ENCODE data around the gene TAF11. TPM values are rescaled to one million over a fixed set of nuclear protein-coding genes. Genes with fewer than 3 reads are reported as not detected.

The TAF11 gene
- total and polyA plus RNA-seq, 4 donors: 26.4 to 49.3 (median 46.2) TPM

DNA sequence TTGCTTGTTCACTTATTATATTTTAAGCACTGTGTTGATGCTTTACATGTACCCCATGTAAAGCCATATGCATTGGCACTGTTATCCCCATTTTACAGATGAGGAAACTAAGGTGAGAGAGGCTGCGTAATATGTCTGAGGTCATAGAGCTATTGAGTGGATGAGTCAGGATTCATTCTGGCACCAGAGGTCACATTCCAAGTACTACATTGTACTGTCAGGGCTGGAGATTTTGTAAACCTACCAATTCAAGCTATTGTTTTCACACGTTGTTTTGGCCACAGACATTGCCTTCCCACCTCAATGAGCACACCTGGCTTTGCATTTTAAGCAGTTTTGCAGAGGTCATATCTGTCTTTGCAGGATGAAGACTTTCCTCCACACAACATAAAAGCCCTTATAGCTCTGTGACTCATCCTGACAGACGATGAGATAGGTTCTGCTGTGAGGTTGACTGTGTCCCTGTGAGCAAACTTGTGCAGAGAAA, 34.4 kb upstream of the TAF11 start:
- Histone ChIP-seq H3K36me3 (ENCODE audit: control insufficient read depth, insufficient read depth, low read length) (no peaks in the 10 kb centered on the region), H3K9me3 (ENCODE audit: control insufficient read depth, insufficient read depth, low read length) (no peaks in the 10 kb centered on the region), H3K27ac (ENCODE audit: low read depth, low read length) (no peak overlapping the region), H3K4me1 (ENCODE audit: control insufficient read depth, insufficient read depth, low read length) (no peaks in the 10 kb centered on the region), H3K27me3 (ENCODE audit: control insufficient read depth, insufficient read depth, low read length) (no peaks in the 10 kb centered on the region), H3K4me3 (ENCODE audit: low read depth, low read length) (no peak overlapping the region)
- DNase-seq (ENCODE audit: low read depth in 4 of 6, low spot score in 6 of 6): no peak
- 83% methylated on average over 1 of the region's 3 CpGs for WGBS (ENCODE audit: insufficient coverage)

DNA sequence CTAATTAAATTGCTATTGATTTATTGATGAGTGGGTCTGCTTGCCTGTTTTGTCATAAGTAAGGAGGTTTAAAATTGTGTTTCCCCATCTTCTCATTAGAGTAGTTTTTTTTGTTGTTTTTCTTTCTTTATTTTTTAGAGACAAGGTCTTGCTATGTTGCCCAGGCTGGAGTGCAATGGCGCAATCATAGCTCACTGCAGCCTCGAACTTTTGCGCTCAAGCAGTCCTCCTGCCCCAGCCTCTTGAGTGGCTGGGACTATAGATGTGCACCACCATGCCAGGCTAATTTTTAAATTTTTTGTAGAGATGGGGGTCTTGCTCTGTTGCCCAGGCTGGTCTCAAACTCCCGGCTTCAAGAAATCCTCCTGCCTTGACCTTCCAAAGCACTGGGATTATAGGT, 32.3 kb upstream of the TAF11 start:
- Histone ChIP-seq H3K27ac (ENCODE audit: low read depth, low read length) (no peak overlapping the region), H3K4me1 (ENCODE audit: control insufficient read depth, insufficient read depth, low read length) (no peaks in the 10 kb centered on the region), H3K9me3 (ENCODE audit: control insufficient read depth, insufficient read depth, low read length) (no peaks in the 10 kb centered on the region), H3K27me3 (ENCODE audit: control insufficient read depth, insufficient read depth, low read length) (no peaks in the 10 kb centered on the region), H3K36me3 (ENCODE audit: control insufficient read depth, insufficient read depth, low read length) (no peaks in the 10 kb centered on the region), H3K4me3 (ENCODE audit: low read depth, low read length) (no peak overlapping the region)
- DNase-seq (ENCODE audit: low read depth in 4 of 6, low spot score in 6 of 6): no peak
- WGBS (ENCODE audit: insufficient coverage): 80% methylated on average over 4 of the region's 4 CpGs

DNA sequence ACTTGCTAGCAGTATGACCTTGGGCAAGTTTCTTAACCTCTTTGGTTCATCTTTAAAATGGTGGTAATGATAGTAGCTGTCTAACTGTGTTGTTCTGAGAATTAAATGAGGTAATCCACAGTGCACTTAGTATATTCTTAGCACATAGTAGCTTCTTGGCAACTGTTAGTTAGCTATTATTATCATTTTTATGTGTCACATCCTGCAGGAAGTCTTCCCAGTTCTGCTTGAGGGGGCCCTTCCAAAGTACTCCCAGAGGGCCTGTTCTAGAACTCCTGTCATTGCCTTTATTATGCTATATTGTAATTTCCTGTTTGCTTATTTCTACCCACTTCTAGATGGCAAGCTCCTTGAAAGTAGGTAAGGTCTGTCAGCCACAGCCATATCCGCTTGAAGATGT, 31.8 kb upstream of the TAF11 start:
- no peak overlapping the region for H3K27ac ChIP-seq (ENCODE audit: low read depth, low read length)
- no peaks in the 10 kb centered on the region for H3K9me3 ChIP-seq (ENCODE audit: control insufficient read depth, insufficient read depth, low read length)
- no peaks in the 10 kb centered on the region for H3K4me1 ChIP-seq (ENCODE audit: control insufficient read depth, insufficient read depth, low read length)
- DNase-seq (ENCODE audit: low read depth in 4 of 6, low spot score in 6 of 6): no peak
- H3K36me3 ChIP-seq (ENCODE audit: control insufficient read depth, insufficient read depth, low read length): no peaks in the 10 kb centered on the region
- WGBS (ENCODE audit: insufficient coverage): no CpG with 5 or more reads among the region's 1 CpG
- H3K27me3 ChIP-seq (ENCODE audit: control insufficient read depth, insufficient read depth, low read length): no peaks in the 10 kb centered on the region
- H3K4me3 ChIP-seq (ENCODE audit: low read depth, low read length): no peak overlapping the region

DNA sequence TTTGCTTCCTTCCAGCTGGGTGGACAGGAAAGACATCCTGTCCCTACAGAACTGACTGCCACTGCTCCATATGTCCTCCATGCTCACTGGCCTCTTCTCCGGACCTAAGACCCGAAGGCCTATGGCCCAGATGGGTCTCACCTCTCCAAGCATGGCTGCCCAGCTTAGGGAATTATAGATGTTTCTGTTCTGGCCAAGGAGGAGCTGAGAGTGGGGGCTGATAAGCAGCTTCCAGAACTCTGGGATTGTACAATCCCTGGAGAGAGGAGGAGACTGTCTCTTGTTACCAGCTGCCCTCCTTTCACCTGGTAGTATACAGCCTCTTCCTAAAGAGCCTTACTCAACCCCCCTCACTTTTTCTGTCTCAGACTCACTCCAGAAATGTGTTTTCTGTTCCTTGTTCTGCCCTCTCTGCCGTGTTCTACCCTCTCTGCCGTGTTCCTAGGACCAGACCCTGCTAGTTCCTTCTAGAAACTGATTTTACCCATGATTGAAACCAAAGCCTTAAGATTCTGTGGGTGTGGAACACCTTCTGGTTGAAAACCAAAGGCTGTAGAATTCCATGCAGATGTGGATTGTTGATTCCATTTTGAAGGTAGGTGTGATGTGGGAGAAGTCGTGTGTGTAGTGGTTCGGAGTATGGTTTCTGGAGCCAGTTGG, 29.9 kb upstream of the TAF11 start:
- H3K4me3 ChIP-seq (ENCODE audit: low read depth, low read length): no peak overlapping the region
- no peak overlapping the region for H3K27ac ChIP-seq (ENCODE audit: low read depth, low read length)
- H3K27me3 ChIP-seq (ENCODE audit: control insufficient read depth, insufficient read depth, low read length): no peaks in the 10 kb centered on the region
- WGBS (ENCODE audit: insufficient coverage): 84% methylated on average over 4 of the region's 6 CpGs
- DNase-seq (ENCODE audit: low read depth in 4 of 6, low spot score in 6 of 6): no peak
- no peaks in the 10 kb centered on the region for H3K4me1 ChIP-seq (ENCODE audit: control insufficient read depth, insufficient read depth, low read length)
- H3K9me3 ChIP-seq (ENCODE audit: control insufficient read depth, insufficient read depth, low read length): no peaks in the 10 kb centered on the region
- no peaks in the 10 kb centered on the region for H3K36me3 ChIP-seq (ENCODE audit: control insufficient read depth, insufficient read depth, low read length)

DNA sequence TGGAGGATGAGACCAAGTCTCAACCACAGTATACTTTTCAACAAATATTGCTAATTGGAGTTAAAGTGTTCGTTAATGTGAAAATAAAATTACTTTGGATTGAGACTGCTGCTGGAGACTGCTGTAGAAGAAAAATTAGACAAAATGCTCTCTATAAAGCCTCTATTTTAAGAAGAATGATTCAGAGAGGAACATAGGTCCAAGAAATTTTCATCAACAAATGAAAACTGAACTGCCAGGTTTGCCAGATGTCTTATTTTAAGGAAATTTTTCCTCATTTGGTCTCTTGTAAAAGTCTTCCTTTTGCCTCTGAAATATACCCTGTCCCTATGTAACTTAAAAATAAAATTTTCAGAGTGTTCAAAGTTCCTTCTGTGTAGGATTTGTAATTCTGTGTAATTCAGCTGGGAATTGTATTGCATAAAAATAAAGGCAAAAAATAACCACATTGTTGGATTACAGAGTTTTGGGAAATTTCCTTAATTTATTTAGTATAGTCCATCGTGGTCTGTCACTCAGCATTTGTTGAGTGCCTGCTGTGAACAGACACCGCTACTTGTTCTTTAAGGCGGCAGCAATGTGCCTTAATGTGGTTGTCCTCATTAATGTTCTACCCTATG, 28.6 kb upstream of the TAF11 start:
- no peak overlapping the region for H3K27ac ChIP-seq (ENCODE audit: low read depth, low read length)
- no peaks in the 10 kb centered on the region for H3K4me1 ChIP-seq (ENCODE audit: control insufficient read depth, insufficient read depth, low read length)
- H3K4me3 ChIP-seq (ENCODE audit: low read depth, low read length): no peak overlapping the region
- no peaks in the 10 kb centered on the region for H3K27me3 ChIP-seq (ENCODE audit: control insufficient read depth, insufficient read depth, low read length)
- DNase-seq (ENCODE audit: low read depth in 4 of 6, low spot score in 6 of 6): no peak
- H3K9me3 ChIP-seq (ENCODE audit: control insufficient read depth, insufficient read depth, low read length): no peaks in the 10 kb centered on the region
- H3K36me3 ChIP-seq (ENCODE audit: control insufficient read depth, insufficient read depth, low read length): no peaks in the 10 kb centered on the region
- no CpG with 5 or more reads among the region's 4 CpGs for WGBS (ENCODE audit: insufficient coverage)

DNA sequence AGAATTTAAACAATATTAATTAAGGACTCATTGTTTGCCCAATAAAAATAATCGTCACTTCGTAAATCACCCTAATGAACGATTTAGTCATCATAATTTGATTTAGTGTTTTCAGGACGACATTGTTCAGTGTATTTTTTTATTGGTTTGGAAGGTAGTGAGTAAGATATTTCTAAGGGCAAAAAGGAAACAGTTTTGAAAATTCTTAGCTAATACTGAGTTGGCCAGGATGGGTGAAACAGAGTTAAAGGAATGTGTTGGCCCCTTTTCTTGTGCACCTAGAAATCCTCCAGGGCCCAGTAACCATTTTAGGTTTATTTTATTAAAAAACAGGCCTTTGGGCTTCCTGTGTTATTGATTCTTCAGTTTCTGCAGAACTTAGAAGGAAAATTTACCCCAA, 26.5 kb upstream of the TAF11 start:
- no peak for DNase-seq (ENCODE audit: low read depth in 4 of 6, low spot score in 6 of 6)
- no peaks in the 10 kb centered on the region for H3K36me3 ChIP-seq (ENCODE audit: control insufficient read depth, insufficient read depth, low read length)
- no peak overlapping the region for H3K27ac ChIP-seq (ENCODE audit: low read depth, low read length)
- no peaks in the 10 kb centered on the region for H3K27me3 ChIP-seq (ENCODE audit: control insufficient read depth, insufficient read depth, low read length)
- 100% methylated on average over 1 of the region's 4 CpGs for WGBS (ENCODE audit: insufficient coverage)
- no peaks in the 10 kb centered on the region for H3K9me3 ChIP-seq (ENCODE audit: control insufficient read depth, insufficient read depth, low read length)
- no peak overlapping the region for H3K4me3 ChIP-seq (ENCODE audit: low read depth, low read length)
- no peaks in the 10 kb centered on the region for H3K4me1 ChIP-seq (ENCODE audit: control insufficient read depth, insufficient read depth, low read length)

DNA sequence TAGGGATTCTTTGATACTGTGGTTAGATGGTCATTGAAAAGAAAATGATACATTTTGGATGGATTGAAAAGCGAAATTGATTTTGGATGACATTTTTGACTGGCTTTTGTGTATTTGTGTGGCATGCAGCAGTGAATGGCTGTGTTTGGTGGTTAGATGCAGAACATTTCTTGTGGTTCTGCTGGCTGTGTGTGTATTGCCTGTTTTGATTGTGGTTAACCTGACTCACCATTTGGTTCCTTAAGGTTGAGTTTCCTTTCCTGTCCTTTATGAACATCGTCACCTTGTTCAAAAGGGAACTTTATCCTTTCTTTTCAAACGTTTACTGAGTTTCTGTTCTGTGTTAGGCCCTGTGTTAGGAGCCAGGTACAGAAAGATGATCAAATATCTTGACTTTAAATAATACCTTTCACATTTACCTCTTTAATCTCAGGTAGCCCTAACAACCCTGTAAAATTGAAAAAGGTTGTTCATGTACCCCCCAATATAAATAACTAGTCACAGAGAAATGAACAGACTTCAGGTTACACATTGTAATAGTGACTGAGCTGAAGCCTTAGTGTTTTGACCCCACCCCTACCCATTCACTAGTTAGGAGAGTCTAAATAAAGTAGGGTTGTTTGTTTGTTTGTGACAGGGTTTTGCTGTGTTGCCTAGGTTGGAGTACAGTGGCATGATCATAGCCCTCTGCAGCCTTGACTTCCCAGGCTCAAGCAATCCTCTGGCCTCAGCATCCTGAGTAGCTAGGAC, 25.0 kb upstream of the TAF11 start:
- H3K9me3 ChIP-seq (ENCODE audit: control insufficient read depth, insufficient read depth, low read length): no peaks in the 10 kb centered on the region
- H3K27me3 ChIP-seq (ENCODE audit: control insufficient read depth, insufficient read depth, low read length): no peaks in the 10 kb centered on the region
- H3K36me3 ChIP-seq (ENCODE audit: control insufficient read depth, insufficient read depth, low read length): no peaks in the 10 kb centered on the region
- 100% methylated on average over 1 of the region's 3 CpGs for WGBS (ENCODE audit: insufficient coverage)
- no peak overlapping the region for H3K4me3 ChIP-seq (ENCODE audit: low read depth, low read length)
- H3K4me1 ChIP-seq (ENCODE audit: control insufficient read depth, insufficient read depth, low read length): no peaks in the 10 kb centered on the region
- DNase-seq (ENCODE audit: low read depth in 4 of 6, low spot score in 6 of 6): no peak
- no peak overlapping the region for H3K27ac ChIP-seq (ENCODE audit: low read depth, low read length)

DNA sequence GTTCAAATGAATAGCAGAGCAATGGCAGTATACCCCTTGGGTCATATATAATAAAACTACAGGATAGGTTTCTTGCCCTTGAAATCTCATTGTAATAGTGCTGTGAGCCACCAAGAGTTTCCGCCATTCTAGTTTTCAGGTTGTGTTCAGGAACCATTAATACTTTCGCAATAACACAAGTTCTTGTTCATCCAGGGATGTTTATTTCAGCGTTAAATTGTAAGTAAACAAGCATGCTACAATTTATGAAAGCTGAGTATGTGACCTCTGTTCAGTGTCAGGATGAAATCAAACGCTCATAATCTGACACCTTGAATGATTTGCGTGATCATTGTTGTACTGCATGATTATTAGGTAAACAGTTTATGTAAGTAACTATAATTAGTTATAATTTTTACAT, 24.0 kb upstream of the TAF11 start:
- no peaks in the 10 kb centered on the region for H3K9me3 ChIP-seq (ENCODE audit: control insufficient read depth, insufficient read depth, low read length)
- DNase-seq (ENCODE audit: low read depth in 4 of 6, low spot score in 6 of 6): no peak
- H3K27ac ChIP-seq (ENCODE audit: low read depth, low read length): no peak overlapping the region
- H3K27me3 ChIP-seq (ENCODE audit: control insufficient read depth, insufficient read depth, low read length): no peaks in the 10 kb centered on the region
- H3K4me1 ChIP-seq (ENCODE audit: control insufficient read depth, insufficient read depth, low read length): no peaks in the 10 kb centered on the region
- WGBS (ENCODE audit: insufficient coverage): no CpG with 5 or more reads among the region's 5 CpGs
- no peaks in the 10 kb centered on the region for H3K36me3 ChIP-seq (ENCODE audit: control insufficient read depth, insufficient read depth, low read length)
- H3K4me3 ChIP-seq (ENCODE audit: low read depth, low read length): no peak overlapping the region

DNA sequence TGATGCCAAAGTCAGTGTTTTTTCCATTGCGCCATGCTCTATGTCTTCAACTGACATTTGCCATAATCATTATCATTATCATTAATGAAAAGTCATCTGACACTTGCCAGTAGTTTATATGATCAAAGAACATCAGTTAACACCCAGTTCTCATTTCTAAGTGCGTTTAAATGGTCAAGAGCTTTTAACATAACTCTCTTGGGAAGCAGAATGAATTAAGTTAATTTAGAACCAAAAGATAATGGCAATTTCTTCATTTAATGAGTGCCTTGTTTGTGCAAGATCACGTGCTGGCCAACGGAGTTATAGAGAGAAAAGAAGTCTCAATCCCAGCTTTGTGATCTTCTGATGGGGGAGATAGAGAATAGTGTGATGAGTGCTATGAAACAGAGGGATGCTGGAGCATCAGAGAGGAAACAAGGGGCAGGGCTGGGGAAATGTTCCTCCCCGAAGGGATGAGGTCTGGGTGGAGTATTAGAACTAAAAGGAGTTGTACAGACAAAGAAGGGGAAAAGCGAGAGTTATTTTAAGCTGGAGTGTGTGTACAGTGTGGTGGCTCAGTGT, 21.6 kb upstream of the TAF11 start:
- H3K27ac ChIP-seq (ENCODE audit: low read depth, low read length): no peak overlapping the region

More for the DNA sequence above, 21.6 kb upstream of the TAF11 start:
- H3K9me3 ChIP-seq (ENCODE audit: control insufficient read depth, insufficient read depth, low read length): no peaks in the 10 kb centered on the region
- DNase-seq (ENCODE audit: low read depth in 4 of 6, low spot score in 6 of 6): peak in 2 of 6 donors; percentile 23 to 53
- no peaks in the 10 kb centered on the region for H3K4me1 ChIP-seq (ENCODE audit: control insufficient read depth, insufficient read depth, low read length)
- H3K4me3 ChIP-seq (ENCODE audit: low read depth, low read length): no peak overlapping the region
- no peaks in the 10 kb centered on the region for H3K36me3 ChIP-seq (ENCODE audit: control insufficient read depth, insufficient read depth, low read length)
- 57% methylated on average over 5 of the region's 6 CpGs for WGBS (ENCODE audit: insufficient coverage)
- no peaks in the 10 kb centered on the region for H3K27me3 ChIP-seq (ENCODE audit: control insufficient read depth, insufficient read depth, low read length)
